Measurements from ENCODE around the gene LUC7L3. TPM values are rescaled to one million over a fixed set of nuclear protein-coding genes. Genes with fewer than 3 reads are reported as not detected.

The LUC7L3 gene
- total and polyA plus RNA-seq, 10 of the 15 experiments (the other 5 are each of a cell fraction or from before 2014, with no cell fraction given): 51.3 to 176 (median 149) TPM

DNA sequence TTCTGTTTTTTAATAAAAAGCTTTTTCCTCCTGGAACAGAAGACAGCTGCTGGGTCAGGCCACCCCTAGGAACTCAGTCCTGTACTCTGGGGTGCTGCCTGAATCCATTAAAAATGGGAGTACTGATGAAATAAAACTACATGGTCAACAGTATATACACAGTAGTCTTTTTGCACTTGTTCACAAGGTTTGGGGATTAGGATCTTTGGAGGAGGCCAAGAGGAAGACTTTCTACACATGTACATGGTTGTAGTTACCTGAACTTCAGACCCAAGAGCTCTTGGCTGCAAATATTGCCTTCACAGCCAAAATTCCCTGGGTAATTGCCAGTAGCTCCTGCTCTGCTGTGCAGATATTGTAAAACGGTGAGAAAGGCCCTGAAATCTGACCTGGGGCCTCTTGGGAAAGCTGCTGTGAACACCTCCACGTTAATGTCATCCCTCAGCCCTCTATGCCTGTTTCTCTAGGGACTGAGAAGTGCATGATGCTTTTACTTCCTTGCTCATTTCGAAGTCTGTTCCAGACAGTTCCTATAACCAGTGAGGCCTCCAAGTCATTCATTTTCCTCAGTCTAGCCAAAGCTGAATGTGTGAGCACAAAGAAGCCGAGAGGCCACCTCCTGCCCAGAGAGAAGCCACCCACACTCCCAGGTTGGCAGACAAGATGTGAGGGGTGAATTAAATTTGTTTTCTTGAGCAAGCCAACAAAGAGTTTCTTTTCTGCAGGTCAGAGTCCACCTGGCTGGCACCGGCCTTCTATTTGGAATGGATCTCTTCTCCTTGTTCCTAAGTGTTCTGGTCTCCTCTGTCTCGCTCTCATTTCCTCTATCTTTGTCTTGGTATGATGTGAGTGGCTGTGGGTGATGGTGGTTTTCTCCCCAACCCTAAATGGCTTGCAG lies 27.6 kb upstream of the LUC7L3 start:
- FAIRE-seq: no peak
- H4K20me1 ChIP-seq (ENCODE audit: control insufficient read depth, insufficient read depth): no peaks in the 10 kb centered on the region
- no peak overlapping the region for H2AFZ ChIP-seq (ENCODE audit: control insufficient read depth, low read depth, low read length)
- H3K79me2 ChIP-seq (ENCODE audit: control insufficient read depth, insufficient read depth, low read length): no peaks in the 10 kb centered on the region
- ChIA-PET CTCF (interaction anchor here (0.7 to 8.2 kb wide), 2 partner anchors 47 to 61 kb away, joined by 4 to 211 read pairs; partner anchors contain the start of gene ABCC3), POLR2A (interaction anchor here (0.6 kb wide), 2 partner anchors 47 to 72 kb away, joined by 3 to 7 read pairs; no protein-coding TSS in a partner anchor), SMC1A (ENCODE audit: uncharacterized antibody, unreplicated experiment) (interaction anchor here (0.7 to 1.9 kb wide), 4 partner anchors 40 to 64 kb away, joined by 3 to 6 read pairs (median 4); no protein-coding TSS in a partner anchor), RAD21 (ENCODE audit: unreplicated experiment) (interaction anchor here (2.0 kb wide), 1 partner anchor 59 kb away, joined by 4 read pairs; no protein-coding TSS in a partner anchor)
- H3K27me3 ChIP-seq (replicated peaks in 1 of 2; ENCODE audit: control insufficient read depth in 2 of 2, insufficient read depth in 2 of 2, low read length in 1 of 2): no peaks in the 10 kb centered on the region
- H3K27ac ChIP-seq (ENCODE audit: control insufficient read depth, insufficient read depth): no peak overlapping the region
- peaks cover 4 to 17% of the 10 kb centered on the region in 2 experiments for H3K36me3 ChIP-seq (ENCODE audit: control insufficient read depth in 2 of 2, insufficient read depth in 2 of 2, low read length in 1 of 2)
- 75% methylated on average over 6 of the region's 6 CpGs for WGBS (ENCODE audit: insufficient coverage, insufficient replicate concordance, low lambda C conversion rate, missing lambda C conversion rate)
- intact Hi-C loops (cut with micrococcal nuclease; ENCODE audit: unreplicated experiment): no loop called here
- no TSS peak for BruUV-seq (replicated peaks)
- H3K4me2 ChIP-seq (ENCODE audit: control insufficient read depth, insufficient read depth): no peak overlapping the region
- no peak for ATAC-seq
- peaks cover 8% of the 10 kb centered on the region for H3K4me1 ChIP-seq (ENCODE audit: control insufficient read depth, insufficient read depth, low read length)
- no peak for DNase-seq (ENCODE audit: low read depth, low spot score)
- in situ Hi-C loops (cut with MboI): no loop called here
- H3K4me3 ChIP-seq: no peak overlapping the region
- no peak overlapping the region for H3K9ac ChIP-seq (ENCODE audit: control insufficient read depth, insufficient read depth, low read length)
- TF ChIP-seq, protein P1, sequence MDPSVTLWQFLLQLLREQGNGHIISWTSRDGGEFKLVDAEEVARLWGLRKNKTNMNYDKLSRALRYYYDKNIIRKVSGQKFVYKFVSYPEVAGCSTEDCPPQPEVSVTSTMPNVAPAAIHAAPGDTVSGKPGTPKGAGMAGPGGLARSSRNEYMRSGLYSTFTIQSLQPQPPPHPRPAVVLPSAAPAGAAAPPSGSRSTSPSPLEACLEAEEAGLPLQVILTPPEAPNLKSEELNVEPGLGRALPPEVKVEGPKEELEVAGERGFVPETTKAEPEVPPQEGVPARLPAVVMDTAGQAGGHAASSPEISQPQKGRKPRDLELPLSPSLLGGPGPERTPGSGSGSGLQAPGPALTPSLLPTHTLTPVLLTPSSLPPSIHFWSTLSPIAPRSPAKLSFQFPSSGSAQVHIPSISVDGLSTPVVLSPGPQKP (IDR thresholded peaks at IDR 0.05; ENCODE audit: low read depth, low read length): no peak
- no peak for TF ChIP-seq ASH2L (IDR thresholded peaks at IDR 0.05; ENCODE audit: borderline replicate concordance, low read depth)
- no peak for TF ChIP-seq WRNIP1 (IDR thresholded peaks at IDR 0.05; ENCODE audit: borderline replicate concordance, low read depth, low read length)
- TF ChIP-seq NFXL1 (IDR thresholded peaks at IDR 0.05; ENCODE audit: borderline replicate concordance): no peak
- TF ChIP-seq, protein P2, sequence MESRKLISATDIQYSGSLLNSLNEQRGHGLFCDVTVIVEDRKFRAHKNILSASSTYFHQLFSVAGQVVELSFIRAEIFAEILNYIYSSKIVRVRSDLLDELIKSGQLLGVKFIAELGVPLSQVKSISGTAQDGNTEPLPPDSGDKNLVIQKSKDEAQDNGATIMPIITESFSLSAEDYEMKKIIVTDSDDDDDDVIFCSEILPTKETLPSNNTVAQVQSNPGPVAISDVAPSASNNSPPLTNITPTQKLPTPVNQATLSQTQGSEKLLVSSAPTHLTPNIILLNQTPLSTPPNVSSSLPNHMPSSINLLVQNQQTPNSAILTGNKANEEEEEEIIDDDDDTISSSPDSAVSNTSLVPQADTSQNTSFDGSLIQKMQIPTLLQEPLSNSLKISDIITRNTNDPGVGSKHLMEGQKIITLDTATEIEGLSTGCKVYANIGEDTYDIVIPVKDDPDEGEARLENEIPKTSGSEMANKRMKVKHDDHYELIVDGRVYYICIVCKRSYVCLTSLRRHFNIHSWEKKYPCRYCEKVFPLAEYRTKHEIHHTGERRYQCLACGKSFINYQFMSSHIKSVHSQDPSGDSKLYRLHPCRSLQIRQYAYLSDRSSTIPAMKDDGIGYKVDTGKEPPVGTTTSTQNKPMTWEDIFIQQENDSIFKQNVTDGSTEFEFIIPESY (IDR thresholded peaks at IDR 0.05): no peak
- no peak for TF ChIP-seq MEF2B (IDR thresholded peaks at IDR 0.05; ENCODE audit: partially characterized antibody, poor library complexity, severe bottlenecking)
- no peak for TF ChIP-seq GATAD2B (conservative IDR thresholded peaks at IDR 0.05; ENCODE audit: low read depth)
- TF ChIP-seq SIX5 (IDR thresholded peaks at IDR 0.05; ENCODE audit: low read depth, low read length, severe bottlenecking): no peak
- TF ChIP-seq LARP7 (IDR thresholded peaks at IDR 0.05): no peak
- TF ChIP-seq, protein P3, sequence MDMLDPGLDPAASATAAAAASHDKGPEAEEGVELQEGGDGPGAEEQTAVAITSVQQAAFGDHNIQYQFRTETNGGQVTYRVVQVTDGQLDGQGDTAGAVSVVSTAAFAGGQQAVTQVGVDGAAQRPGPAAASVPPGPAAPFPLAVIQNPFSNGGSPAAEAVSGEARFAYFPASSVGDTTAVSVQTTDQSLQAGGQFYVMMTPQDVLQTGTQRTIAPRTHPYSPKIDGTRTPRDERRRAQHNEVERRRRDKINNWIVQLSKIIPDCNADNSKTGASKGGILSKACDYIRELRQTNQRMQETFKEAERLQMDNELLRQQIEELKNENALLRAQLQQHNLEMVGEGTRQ (IDR thresholded peaks at IDR 0.05; ENCODE audit: borderline replicate concordance, low read depth, low read length): no peak
- TF ChIP-seq FOS (IDR thresholded peaks at IDR 0.05; ENCODE audit: borderline replicate concordance, extremely low read depth, insufficient read length): no peak
- TF ChIP-seq, protein P4, sequence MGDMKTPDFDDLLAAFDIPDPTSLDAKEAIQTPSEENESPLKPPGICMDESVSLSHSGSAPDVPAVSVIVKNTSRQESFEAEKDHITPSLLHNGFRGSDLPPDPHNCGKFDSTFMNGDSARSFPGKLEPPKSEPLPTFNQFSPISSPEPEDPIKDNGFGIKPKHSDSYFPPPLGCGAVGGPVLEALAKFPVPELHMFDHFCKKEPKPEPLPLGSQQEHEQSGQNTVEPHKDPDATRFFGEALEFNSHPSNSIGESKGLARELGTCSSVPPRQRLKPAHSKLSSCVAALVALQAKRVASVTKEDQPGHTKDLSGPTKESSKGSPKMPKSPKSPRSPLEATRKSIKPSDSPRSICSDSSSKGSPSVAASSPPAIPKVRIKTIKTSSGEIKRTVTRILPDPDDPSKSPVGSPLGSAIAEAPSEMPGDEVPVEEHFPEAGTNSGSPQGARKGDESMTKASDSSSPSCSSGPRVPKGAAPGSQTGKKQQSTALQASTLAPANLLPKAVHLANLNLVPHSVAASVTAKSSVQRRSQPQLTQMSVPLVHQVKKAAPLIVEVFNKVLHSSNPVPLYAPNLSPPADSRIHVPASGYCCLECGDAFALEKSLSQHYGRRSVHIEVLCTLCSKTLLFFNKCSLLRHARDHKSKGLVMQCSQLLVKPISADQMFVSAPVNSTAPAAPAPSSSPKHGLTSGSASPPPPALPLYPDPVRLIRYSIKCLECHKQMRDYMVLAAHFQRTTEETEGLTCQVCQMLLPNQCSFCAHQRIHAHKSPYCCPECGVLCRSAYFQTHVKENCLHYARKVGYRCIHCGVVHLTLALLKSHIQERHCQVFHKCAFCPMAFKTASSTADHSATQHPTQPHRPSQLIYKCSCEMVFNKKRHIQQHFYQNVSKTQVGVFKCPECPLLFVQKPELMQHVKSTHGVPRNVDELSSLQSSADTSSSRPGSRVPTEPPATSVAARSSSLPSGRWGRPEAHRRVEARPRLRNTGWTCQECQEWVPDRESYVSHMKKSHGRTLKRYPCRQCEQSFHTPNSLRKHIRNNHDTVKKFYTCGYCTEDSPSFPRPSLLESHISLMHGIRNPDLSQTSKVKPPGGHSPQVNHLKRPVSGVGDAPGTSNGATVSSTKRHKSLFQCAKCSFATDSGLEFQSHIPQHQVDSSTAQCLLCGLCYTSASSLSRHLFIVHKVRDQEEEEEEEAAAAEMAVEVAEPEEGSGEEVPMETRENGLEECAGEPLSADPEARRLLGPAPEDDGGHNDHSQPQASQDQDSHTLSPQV (IDR thresholded peaks at IDR 0.05): no peak
- no peaks in the 10 kb centered on the region for H3K9me3 ChIP-seq (replicated peaks; ENCODE audit: control insufficient read depth, insufficient read depth, low read length)

Data from GM12878 (cell line).